Mucosa of rectum (tissue), 2 donors: ENCODE measurements around the gene LY6G5B.
"Not testable (repeated sequence)": the region's sequence is repeated elsewhere in the genome, so short reads cannot be mapped to it uniquely, and the experiment has no call there.

Experiments
- H3K27ac ChIP-seq, 2 donors: one replicate each; pipeline ENCODE4 v1.7.0; 2013; ENCODE audit warnings: inconsistent platforms in 2 of 2, low read depth in 2 of 2, low read length in 2 of 2
- H3K27me3 ChIP-seq, 2 donors: one replicate each; pipeline ENCODE4 v1.7.0; 2013; ENCODE audit warnings: low read length in 2 of 2; ENCODE audit not compliant: control insufficient read depth in 2 of 2, insufficient read depth in 2 of 2
- H3K36me3 ChIP-seq, 2 donors: one replicate each; pipeline ENCODE4 v1.7.0; 2013; ENCODE audit warnings: low read length in 2 of 2; ENCODE audit not compliant: control insufficient read depth in 2 of 2, insufficient read depth in 2 of 2
- H3K4me1 ChIP-seq, 2 donors: one replicate each; pipeline ENCODE4 v1.7.0; 2013; ENCODE audit warnings: low read length in 2 of 2, mild to moderate bottlenecking in 1 of 2; ENCODE audit not compliant: control insufficient read depth in 2 of 2, insufficient read depth in 2 of 2
- H3K4me3 ChIP-seq, 2 donors: one replicate each; pipeline ENCODE4 v1.7.0; 2013; ENCODE audit warnings: low read length in 2 of 2
- H3K9ac ChIP-seq, 2 donors: one replicate each; pipeline ENCODE4 v1.7.0; 2013; ENCODE audit warnings: low read length in 2 of 2, low read depth in 1 of 2, mild to moderate bottlenecking in 1 of 2
- H3K9me3 ChIP-seq, 2 donors: one replicate each; pipeline ENCODE4 v1.7.0; 2013; ENCODE audit warnings: low read length in 2 of 2; ENCODE audit not compliant: control insufficient read depth in 2 of 2
- donor health status: healthy.
- donor health status: Normal muscosa, but diverticular disease.

LY6G5B gene

GRCh38 chr6:31702819-31703716 is 33.3 kb downstream of the LY6G5B start, which contains the start of gene ABHD16A:
ABHD16A (minus strand) TSS chr6:31703324; CDS start chr6:31703281, 43 bp downstream.
- H3K27me3 ChIP-seq: no peaks in the 10 kb centered on the region
- H3K4me1 ChIP-seq: peaks cover 17 to 24% of the 10 kb centered on the region in 2 donors
- no peaks in the 10 kb centered on the region for H3K9me3 ChIP-seq
- peak within 1 kb of the TSS; percentile 91 to 96 for H3K4me3 ChIP-seq
- peak within 1 kb of the TSS; percentile 99 for H3K27ac ChIP-seq
- peak within 1 kb of the TSS; percentile 100 for H3K9ac ChIP-seq
- peaks cover 7 to 15% of the 10 kb centered on the region in 2 donors for H3K36me3 ChIP-seq

- H3K4me3 ChIP-seq: no peak overlapping the region
- peaks cover under 1 to 3% of the 10 kb centered on the region in 2 donors for H3K36me3 ChIP-seq
- no peaks in the 10 kb centered on the region for H3K27me3 ChIP-seq
- no peak overlapping the region for H3K27ac ChIP-seq
- peaks cover 18 to 26% of the 10 kb centered on the region in 2 donors for H3K4me1 ChIP-seq
- no peaks in the 10 kb centered on the region for H3K9me3 ChIP-seq
- H3K9ac ChIP-seq: no peak overlapping the region
Measured at GRCh38 chr6:31705931-31706330, 36.2 kb downstream of the LY6G5B start.

GRCh38 chr6:31706599-31706998 is 36.8 kb downstream of the LY6G5B start, which contains the start of gene LY6G6F:
LY6G6F (plus strand) TSS chr6:31706866; CDS start chr6:31706907, 41 bp downstream.
- no peak within 1 kb of the TSS for H3K27ac ChIP-seq
- H3K9me3 ChIP-seq: no peaks in the 10 kb centered on the region
- H3K36me3 ChIP-seq: no peaks in the 10 kb centered on the region
- H3K4me1 ChIP-seq: peaks cover 18 to 26% of the 10 kb centered on the region in 2 donors
- no peaks in the 10 kb centered on the region for H3K27me3 ChIP-seq
- H3K9ac ChIP-seq: no peak within 1 kb of the TSS
- no peak within 1 kb of the TSS for H3K4me3 ChIP-seq

- H3K9me3 ChIP-seq: no peaks in the 10 kb centered on the region
- no peak overlapping the region for H3K27ac ChIP-seq
- no peaks in the 10 kb centered on the region for H3K36me3 ChIP-seq
- H3K4me3 ChIP-seq: no peak overlapping the region
- no peak overlapping the region for H3K9ac ChIP-seq
- H3K4me1 ChIP-seq: peaks cover 11 to 19% of the 10 kb centered on the region in 2 donors
- H3K27me3 ChIP-seq: no peaks in the 10 kb centered on the region
Measured at GRCh38 chr6:31707701-31708100, 37.9 kb downstream of the LY6G5B start.

DNA sequence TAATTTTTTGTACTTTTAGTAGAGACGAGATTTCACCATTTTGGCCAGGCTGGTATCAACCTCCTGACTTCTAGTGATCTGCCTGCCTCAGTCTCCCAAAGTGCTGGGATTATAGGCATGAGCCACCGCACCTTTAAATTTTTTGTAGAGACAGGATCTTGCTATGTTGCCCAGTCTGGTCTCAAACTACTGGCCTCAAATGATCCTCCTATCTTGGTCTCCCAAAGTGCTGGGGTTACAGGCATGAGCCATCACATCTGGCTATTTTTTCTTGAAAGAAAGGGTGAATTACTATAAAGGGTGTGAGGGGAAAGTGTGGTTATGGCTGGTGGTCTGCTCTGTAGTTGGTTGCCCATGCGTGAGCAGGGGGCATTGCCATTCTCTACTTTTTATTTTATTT is 38.4 kb downstream of the LY6G5B start:
- no peaks in the 10 kb centered on the region for H3K27me3 ChIP-seq
- no peak overlapping the region for H3K9ac ChIP-seq
- peaks cover 11 to 20% of the 10 kb centered on the region in 2 donors for H3K4me1 ChIP-seq
- H3K27ac ChIP-seq: no peak overlapping the region
- no peaks in the 10 kb centered on the region for H3K9me3 ChIP-seq
- no peak overlapping the region for H3K4me3 ChIP-seq
- no peaks in the 10 kb centered on the region for H3K36me3 ChIP-seq

DNA sequence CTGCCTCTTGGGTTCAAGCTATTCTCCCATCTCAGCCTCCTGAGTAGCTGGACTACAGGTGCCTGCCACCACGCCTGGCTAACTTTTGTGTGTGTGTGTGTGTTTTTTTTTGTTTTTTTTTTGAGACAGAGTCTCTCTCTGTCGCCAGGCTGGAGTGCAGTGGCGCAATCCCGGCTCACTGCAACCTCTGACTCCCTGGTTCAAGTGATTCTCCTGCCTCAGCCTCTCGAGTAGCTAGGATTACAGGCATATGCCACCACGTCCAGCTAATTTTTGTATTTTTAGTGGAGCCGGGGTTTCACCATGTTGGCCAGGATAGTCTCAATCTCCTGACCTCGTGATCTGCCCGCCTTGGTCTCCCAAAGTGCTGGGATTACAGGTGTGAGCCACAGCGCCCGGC is 39.4 kb downstream of the LY6G5B start:
- H3K36me3 ChIP-seq, H3K9me3 ChIP-seq, H3K4me3 ChIP-seq, H3K27me3 ChIP-seq, H3K9ac ChIP-seq, H3K27ac ChIP-seq: not testable (repeated sequence)
- peaks cover 17 to 27% of the 10 kb centered on the region in 2 donors for H3K4me1 ChIP-seq

DNA sequence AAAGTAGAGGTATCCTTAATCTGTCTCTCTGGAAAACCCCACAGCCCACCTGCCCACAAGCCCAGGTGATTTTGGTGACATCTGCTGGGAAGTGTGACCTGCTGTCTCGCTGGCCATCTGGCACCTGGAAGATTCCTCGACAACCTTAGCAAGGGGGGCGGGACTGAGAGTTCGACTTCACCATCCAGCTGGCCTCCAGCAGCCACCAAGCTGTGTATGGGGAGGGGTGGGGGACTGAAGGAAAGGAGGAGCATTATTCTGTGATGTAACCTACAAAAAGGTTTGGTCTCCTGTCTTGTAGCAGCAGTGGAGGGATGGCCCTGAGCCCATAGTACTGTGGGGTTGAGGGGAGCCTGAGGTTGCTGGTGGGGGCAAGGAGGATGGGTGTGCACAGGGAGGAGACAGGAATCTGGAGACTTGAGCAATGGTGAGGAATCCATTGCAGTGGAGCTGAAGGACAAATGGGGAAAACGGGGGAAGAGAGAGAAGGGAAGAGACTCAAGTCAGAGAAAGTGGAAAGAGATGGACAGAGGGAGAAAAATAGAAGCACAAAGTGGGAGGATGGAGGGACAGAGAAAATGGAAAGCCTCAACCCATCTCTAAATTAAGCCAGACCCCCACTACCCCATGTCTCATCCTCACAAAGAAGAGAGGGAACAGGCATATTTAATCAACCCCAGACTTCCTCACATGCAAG is 40.9 kb downstream of the LY6G5B start:
- H3K27me3 ChIP-seq: no peaks in the 10 kb centered on the region

DNA sequence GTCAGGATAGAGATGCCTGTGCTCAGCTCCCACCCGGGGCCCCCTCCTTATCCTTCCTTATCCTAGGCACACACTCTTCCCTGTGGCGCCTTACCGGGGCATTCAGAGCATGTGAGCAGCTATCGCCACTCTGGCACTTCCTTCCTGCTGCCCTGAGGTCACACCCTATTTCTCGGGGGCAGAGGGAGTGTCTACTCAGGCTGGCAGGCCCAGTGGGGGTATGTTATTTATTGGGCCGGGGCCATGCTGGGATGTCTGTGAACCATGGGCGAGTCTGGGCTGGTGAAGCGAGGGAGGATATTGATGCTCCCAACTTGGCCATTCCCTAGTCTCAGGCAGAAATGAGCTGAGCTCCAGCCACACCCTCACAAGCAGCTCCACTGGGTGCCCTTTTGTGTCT is 41.5 kb downstream of the LY6G5B start:
- Histone ChIP-seq H3K4me3 (no peak overlapping the region), H3K27ac (peak overlapping the region; percentile 52 to 58), H3K27me3 (no peaks in the 10 kb centered on the region), H3K4me1 (peaks cover 21 to 37% of the 10 kb centered on the region in 2 donors), H3K9me3 (no peaks in the 10 kb centered on the region), H3K9ac (peak overlapping the region in 1 of 2 donors; percentile 43), H3K36me3 (no peaks in the 10 kb centered on the region)

More for the DNA sequence above, 40.9 kb downstream of the LY6G5B start:
- H3K36me3 ChIP-seq: no peaks in the 10 kb centered on the region
- no peaks in the 10 kb centered on the region for H3K9me3 ChIP-seq
- H3K4me3 ChIP-seq: no peak overlapping the region
- H3K9ac ChIP-seq: peak overlapping the region in 1 of 2 donors; percentile 43
- H3K27ac ChIP-seq: peak overlapping the region; percentile 17 to 58
- peaks cover 21 to 37% of the 10 kb centered on the region in 2 donors for H3K4me1 ChIP-seq

- Histone ChIP-seq H3K27me3 (no peaks in the 10 kb centered on the region), H3K9me3 (no peaks in the 10 kb centered on the region), H3K27ac (no peak overlapping the region), H3K9ac (peak overlapping the region in 1 of 2 donors; percentile 8), H3K4me3 (no peak overlapping the region), H3K36me3 (no peaks in the 10 kb centered on the region), H3K4me1 (peaks cover 21 to 39% of the 10 kb centered on the region in 2 donors)
Measured at GRCh38 chr6:31712296-31712695, 42.5 kb downstream of the LY6G5B start.

DNA sequence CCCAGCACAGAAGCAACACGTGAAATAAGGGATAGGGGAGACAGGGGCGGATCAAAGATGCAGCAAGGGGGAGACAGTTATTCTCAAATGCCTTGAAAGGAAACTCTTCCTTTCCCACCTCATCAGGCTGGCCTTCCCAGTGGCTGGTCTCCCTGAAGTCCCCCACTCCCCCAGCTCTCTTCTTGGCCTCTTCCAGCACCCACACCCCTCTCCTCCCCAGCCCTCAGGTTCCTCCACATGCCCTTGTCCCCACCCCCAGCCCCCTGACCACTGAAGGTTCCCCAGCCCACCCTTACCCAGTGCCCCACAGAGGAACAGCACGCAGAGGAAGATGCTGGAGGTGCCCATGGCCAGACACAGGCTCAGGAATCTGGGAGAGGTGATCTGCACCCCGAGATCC is 43.7 kb downstream of the LY6G5B start:
- H3K4me3 ChIP-seq: no peak overlapping the region
- H3K4me1 ChIP-seq: peaks cover 24 to 51% of the 10 kb centered on the region in 2 donors
- no peaks in the 10 kb centered on the region for H3K36me3 ChIP-seq
- no peaks in the 10 kb centered on the region for H3K27me3 ChIP-seq
- peak overlapping the region; percentile 61 to 65 for H3K27ac ChIP-seq
- peak overlapping the region in 1 of 2 donors; percentile 36 for H3K9ac ChIP-seq
- H3K9me3 ChIP-seq: no peaks in the 10 kb centered on the region
